CD4-positive, alpha-beta T cell treated with Interleukin-12 subunit alpha and Interleukin-12 subunit beta, for 1 hour (primary cell): ENCODE results near the gene VKORC1.

Experiments used
- DNase-seq: peaks from one replicate; pipeline ENCODE4 v3.0.0-alpha.2; 2020

The VKORC1 gene

DNA sequence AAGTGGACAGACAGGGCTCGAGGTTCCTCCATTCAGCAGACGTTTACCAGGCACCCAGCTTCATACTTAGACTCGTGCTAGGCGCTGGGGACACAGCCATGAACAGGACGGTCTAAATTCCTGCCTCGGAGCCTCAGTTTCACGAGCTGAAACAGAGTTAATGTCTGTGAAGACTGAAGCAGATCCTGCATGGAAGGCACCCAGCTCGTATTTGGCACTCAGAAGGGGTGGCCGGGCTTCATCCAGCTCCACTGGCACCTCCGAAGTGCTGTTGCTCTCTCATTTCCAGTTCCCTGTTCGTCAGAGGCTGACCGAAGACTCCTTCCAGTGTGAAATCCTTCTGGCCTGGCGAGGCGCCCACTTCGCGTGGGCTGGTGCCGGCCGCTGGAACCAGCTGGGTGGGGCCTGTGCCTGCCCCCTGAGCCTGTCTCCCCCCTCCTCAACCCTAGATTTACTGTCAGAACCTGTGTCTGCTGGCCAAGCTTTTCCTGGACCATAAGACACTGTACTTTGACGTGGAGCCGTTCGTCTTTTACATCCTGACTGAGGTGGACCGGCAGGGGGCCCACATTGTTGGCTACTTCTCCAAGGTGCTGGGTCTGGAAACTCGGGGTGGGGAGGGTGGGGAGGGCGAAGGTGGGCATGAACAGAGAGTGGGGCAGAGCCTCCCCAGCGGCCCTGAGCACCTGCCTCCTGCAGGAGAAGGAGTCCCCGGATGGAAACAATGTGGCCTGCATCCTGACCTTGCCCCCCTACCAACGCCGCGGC is 35.2 kb upstream of the VKORC1 start:
- no peak for DNase-seq

DNA sequence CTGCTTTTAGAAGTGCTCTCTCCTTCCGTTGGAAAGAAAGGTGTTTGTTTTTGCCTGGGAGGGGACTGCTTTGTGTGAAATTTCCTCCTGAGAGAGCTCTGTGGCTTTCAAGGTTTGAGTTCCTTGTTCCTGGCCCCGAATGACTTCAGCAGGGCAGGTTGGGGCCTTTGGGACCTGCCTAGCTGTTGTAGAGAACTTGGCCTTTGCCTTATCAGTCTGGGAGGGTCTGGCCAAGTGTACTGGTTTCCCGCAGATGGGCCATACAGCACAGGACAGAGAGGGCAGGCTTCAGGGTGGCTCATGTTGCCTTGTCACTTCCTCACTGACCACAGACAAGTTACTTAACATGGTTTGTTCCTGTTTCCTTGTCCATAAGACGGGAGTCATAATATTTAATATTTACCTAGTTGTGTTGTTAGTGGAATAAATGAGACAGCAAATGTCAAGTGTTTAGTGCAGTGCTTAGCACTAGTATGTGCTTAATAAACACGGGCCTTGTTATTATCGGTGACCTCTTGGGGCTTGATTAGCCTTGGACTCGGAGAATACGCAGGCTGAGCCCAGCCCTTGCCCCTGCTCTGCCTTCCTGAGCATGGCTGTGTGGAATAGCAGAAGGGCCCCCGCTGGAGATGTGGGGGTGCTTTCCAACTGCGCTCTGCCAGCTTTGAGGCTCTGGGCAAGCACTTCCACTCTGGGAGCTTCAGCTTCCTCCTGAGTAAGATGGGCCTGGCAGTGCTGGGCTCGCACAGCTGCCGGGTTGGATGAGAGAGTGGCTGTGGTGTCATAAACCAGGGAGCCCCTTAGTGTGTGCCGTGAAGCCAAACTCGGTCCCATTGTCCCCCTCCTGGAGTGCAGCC is 34.3 kb upstream of the VKORC1 start:
- peak; percentile 24 for DNase-seq

GRCh38 chr16:31127182-31127581 is 32.6 kb upstream of the VKORC1 start:
- DNase-seq, result no peak

GRCh38 chr16:31125844-31126243 is 31.2 kb upstream of the VKORC1 start:
- no peak for DNase-seq

DNA sequence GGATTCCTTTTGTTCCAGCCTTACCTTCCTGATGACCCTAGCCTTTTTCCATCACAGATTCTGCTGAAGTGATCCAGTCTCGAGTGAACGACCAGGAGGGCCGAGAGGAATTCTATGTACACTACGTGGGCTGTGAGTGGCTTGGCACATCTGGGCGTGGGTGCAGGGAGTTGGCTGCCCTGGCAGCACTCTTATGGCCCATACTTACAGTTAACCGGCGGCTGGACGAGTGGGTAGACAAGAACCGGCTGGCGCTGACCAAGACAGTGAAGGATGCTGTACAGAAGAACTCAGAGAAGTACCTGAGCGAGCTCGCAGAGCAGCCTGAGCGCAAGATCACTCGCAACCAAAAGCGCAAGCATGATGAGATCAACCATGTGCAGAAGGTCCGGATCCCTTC is 25.5 kb upstream of the VKORC1 start:
- no peak for DNase-seq

DNA sequence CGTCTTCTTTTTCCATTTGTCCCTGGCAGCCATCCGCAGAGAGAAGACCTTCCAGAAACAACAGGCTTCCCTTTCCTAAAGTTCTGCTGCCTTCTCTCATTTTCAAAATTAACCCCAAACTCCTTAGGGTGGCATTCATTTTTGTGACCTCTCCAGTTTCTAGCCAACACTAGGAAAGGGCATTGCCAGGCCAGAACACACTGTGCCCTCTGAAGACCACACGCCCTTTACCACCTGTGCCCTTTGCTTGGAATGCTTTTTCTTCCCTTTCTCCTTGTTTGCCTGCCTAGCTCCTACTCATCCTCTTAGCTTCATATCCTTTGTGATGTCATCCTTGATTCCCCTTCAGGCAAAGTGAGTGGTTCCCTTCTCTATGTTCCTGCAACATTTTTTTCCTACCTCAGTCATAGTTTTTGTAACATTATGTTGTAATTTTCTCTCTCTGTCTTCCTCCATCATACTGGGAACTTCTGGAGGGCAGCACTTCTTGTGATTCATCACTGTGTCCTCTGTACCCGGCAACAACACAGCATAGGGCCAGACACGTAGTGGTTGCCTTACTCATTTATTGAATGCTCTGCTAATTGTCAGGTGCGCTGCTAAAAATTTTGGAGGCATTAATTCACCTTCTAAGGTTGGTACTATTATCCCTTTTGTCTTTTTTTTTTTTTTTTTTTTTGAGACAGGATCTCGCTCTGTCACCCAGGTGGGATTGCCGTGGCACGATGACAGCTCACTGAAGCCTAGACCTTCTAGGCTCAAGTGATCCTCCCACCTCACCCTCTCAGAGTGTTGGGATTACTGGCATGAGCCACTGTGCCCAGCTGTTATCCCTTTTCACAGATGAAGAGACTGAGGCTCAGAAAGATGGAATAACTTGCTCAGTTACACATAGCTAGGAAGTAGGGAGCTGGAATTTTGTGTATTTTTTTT is 23.9 kb upstream of the VKORC1 start:
- no peak for DNase-seq

DNA sequence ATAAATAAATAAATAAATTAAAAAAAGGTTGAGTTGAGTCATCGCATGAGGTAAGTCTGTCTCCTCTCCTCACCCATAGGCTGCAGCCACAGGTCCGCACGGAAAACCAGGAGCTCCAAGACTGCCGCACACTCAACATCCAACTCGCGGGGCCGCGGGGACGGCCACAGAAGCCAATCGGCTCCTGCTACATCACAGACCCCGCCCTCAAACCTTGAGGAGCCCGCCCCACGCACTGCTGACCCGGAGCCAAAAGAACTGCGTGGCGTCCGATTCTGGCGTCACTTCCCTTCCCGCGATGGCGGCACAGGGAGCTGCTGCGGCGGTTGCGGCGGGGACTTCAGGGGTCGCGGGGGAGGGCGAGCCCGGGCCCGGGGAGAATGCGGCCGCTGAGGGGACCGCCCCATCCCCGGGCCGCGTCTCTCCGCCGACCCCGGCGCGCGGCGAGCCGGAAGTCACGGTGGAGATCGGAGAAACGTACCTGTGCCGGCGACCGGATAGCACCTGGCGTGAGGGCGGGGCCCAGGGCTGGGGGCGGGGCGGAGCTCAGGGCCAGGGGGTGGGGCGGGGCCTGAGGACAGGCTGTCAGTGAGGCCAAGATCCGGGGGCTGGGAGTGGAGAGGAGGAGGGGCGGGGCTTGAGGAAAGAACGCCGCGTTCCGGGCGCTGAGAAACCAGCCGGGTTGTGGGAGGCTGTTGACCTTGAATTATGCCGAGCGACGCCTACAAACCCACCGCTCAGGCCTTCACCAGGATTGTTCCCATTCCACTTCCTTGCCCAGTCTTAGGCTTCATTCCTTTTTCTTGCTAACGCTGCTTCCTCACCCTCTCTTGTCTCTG is 23.0 kb upstream of the VKORC1 start, which contains the start of gene KAT8:
Gene KAT8 (plus strand): TSS at position 281 of the 839 bp plus-strand sequence. CDS start 18 bp downstream, at position 299.
- DNase-seq, result peak; percentile 97

DNA sequence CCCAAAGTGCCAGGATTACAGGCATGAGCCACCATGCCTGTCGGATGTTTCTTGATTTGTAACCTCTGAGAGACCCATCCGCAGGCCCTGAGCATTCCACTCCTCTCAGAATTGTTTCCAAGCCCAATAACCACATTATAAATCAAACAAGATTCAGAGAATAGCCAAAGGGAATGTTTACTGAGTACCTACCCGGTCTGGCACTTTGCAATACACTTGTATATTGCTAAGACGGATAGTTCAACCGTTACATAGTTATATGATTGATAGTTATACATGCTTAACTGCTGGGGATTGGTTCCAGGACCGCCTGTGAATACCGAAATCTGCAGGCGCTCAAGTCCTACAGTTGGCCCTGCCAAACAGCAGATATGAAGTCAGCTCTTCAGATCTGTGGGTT is 19.9 kb upstream of the VKORC1 start:
- no peak for DNase-seq

DNA sequence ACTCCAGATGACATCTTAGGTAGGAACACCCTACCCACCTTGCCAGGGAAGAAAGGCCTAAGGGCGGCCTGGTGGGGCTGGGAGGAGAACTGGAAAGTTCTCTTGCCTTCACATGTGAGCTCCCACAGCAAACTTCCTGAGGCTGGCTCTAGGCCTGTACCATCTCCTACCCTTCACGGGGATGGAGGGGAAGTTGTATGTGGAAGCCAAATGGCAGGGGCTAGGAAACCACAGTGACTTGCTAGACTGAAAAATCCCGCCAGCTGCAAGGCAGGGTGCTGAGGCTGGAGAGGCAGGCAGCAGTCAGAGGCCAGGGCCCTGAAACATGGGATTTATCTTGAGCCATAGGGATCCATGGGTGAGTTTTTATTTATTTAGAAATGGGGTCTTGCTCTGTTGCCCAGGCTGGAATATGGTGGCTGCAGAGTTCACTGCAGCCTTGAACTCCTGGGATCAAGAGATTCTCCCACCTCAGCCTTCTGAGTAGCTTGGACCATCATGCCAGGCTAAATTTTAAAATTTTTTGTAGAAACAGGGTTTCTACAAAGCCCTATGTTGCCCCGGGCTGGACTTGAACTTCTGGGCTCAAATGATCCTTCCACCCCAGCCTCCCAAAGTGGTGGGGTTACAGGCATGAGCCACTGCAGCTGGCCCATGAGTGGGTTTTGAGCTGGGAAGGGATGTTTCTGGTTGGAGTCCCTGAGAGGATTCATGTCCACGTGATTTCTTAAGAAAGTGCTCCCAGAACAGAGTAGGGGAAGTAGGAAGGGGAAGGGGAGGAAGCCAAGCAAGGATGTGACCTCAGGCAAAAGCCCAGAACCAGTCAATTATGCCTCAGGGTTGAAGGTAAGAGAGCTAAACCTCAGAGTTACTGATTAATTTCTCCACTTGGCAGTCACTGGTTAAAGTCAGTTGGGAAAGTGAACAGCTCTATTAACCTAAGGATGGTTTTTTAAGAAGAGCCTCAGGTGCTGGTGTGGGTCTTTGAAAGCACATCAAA is 18.8 kb upstream of the VKORC1 start:
- DNase-seq, result no peak

DNA sequence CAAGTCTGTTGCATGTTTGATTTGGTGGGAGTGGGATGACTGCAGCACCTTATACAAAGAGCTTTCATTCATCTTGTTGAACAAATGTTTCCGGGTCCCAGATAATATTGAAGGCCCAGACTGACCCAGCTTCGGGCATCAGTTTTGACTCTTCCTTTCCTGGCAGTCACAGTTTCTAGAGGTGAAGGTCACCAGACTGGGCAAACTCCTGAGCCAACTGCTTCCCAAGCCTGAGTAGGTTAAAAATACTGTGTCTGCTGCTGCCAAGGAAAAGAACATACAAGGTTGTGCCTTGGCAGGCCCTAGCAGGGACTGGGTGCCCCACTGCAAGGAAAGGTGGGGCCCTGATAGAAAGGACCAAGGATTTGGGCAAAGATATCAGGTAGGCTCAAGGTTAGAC is 18.1 kb upstream of the VKORC1 start:
- no peak for DNase-seq

GRCh38 chr16:31111881-31112466 is 17.4 kb upstream of the VKORC1 start:
- DNase-seq, result no peak

- no peak for DNase-seq
Measured at GRCh38 chr16:31110106-31111034, 15.8 kb upstream of the VKORC1 start.

- no peak for DNase-seq
Measured at GRCh38 chr16:31109622-31110021, 15.0 kb upstream of the VKORC1 start.

DNA sequence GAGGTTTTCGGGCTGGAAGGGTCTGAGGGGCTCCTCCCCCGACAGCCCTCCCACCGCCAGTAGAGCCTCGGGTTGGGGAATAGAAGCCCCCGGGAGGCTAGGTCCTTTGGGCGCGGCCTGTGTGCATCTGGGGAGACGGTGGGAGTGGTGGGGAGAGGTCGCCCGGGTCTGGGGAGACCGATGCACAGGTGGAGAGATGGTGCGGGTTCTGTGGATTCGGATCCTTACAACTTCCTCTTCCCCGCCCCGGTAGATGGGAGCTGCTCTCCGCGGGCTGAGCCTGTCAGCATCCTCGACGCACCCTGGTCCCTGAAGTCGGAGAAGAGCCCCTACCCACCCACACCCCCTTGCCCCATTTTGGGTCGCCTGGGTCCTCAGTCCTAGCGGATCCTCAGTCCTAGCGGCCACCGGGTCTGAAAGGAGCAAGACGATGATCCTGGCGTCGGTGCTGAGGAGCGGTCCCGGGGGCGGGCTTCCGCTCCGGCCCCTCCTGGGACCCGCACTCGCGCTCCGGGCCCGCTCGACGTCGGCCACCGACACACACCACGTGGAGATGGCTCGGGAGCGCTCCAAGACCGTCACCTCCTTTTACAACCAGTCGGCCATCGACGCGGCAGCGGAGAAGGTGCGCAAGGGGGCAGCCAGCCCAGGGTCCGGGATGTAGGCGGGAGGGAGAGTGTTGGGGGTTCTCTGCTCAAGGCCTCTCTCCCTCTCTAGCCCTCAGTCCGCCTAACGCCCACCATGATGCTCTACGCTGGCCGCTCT is 14.4 kb upstream of the VKORC1 start:
- no peak for DNase-seq

- DNase-seq, result peak; percentile 67
Measured at GRCh38 chr16:31108035-31108793, 13.6 kb upstream of the VKORC1 start, which contains the start of gene BCKDK. Gene BCKDK (plus strand): TSS chr16:31108386. CDS start chr16:31109224, 838 bp downstream.

- no peak for DNase-seq
Measured at GRCh38 chr16:31107465-31107867, 12.9 kb upstream of the VKORC1 start.
